Heart left ventricle (tissue), 16 donors: ENCODE data around the gene ANXA11. TPM values are rescaled to one million over a fixed set of nuclear protein-coding genes. Genes with fewer than 3 reads are reported as not detected.
A peak's percentile ranks its signal among the peaks of the same experiment; 100 is the strongest.

ENCODE experiments used
- ATAC-seq, 4 donors: fragments of 200-7000 bp; cut with Tn5 transposase; one replicate each; pipeline ENCODE4 v1.9.1; 2020 to 2022; ENCODE audit warnings: moderate library complexity in 4 of 4, mild to moderate bottlenecking in 3 of 4, moderate number of reproducible peaks in 1 of 4
- DNase-seq, 5 donors: peaks; one replicate each; pipeline ENCODE4 v3.0.0-alpha.2; 2020
- H3K27ac ChIP-seq, 12 donors: fragments of 200-600 bp; sonication (generic) in 4 of 12; one replicate each; pipeline versions ENCODE4 v1.5.0 to v1.8.0; 2016 to 2022; ENCODE audit warnings: mild to moderate bottlenecking in 2 of 12
- H3K27me3 ChIP-seq, 9 donors: fragments of 200-600 bp; sonication (generic) in 2 of 9; one replicate each; pipeline versions ENCODE4 v1.5.1 to v1.8.0; 2016 to 2022; ENCODE audit warnings: mild to moderate bottlenecking in 3 of 9
- H3K36me3 ChIP-seq, 9 donors: fragments of 200-600 bp; sonication (generic) in 2 of 9; one replicate each; pipeline versions ENCODE4 v1.5.0 to v1.8.0; 2018 to 2022; ENCODE audit warnings: mild to moderate bottlenecking in 2 of 9
- H3K4me1 ChIP-seq, 12 donors: fragments of 200-600 bp; sonication (generic) in 4 of 12; one replicate each; pipeline versions ENCODE4 v1.5.0 to v1.8.0; 2016 to 2022; ENCODE audit warnings: mild to moderate bottlenecking in 3 of 12
- H3K4me3 ChIP-seq, 12 donors: fragments of 200-600 bp; sonication (generic) in 4 of 12; one replicate each; pipeline versions ENCODE4 v1.5.0 to v1.8.0; 2017 to 2022; ENCODE audit warnings: mild to moderate bottlenecking in 9 of 12, moderate library complexity in 4 of 12
- H3K9me3 ChIP-seq, 12 donors: fragments of 200-600 bp; sonication (generic) in 4 of 12; one replicate each; pipeline versions ENCODE4 v1.5.0 to v1.8.0; 2016 to 2022; ENCODE audit warnings: mild to moderate bottlenecking in 1 of 12
- CTCF ChIP-seq, 12 donors: fragments of 200-600 bp; sonication (generic) in 4 of 12; IDR thresholded peaks; one replicate each; pipeline versions ENCODE4 v1.5.0 to v1.8.0; 2018 to 2022; ENCODE audit warnings: antibody characterized with exemption in 12 of 12, mild to moderate bottlenecking in 5 of 12
- POLR2A ChIP-seq, 2 donors: fragments of 450-650 bp; IDR thresholded peaks; one replicate each; pipeline ENCODE4 v1.6.1; 2017; ENCODE audit warnings: antibody characterized with exemption in 2 of 2, mild to moderate bottlenecking in 2 of 2, moderate library complexity in 2 of 2
- WGBS, 4 donors: extraction: QIAGEN DNeasy Blood & Tissue Kit in 2 of 4; methylation state at CpG; one replicate each; pipeline versions ENCODE4 v1.1.5 to v1.1.7; 2013 to 2018; 5-methylcytosine and 5-hydroxymethylcytosine counted together
- intact Hi-C, 10 donors: fragments of 100-400 bp; cut with DNase I; formaldehyde crosslinking; loops; one replicate each; pipeline versions ENCODE4 v1.11.1 to v1.14.2; 2022
- polyA plus RNA-seq, 2 donors: library from polyadenylated mRNA; stranded (reverse); fragments of 200-250 nt; gene quantifications; one replicate each; pipeline ENCODE4 v1.2.3, GENCODE V29; 2013
- total RNA-seq, 9 donors: library from RNA; depleted of rRNA in 2 of 9; stranded (reverse); fragments of >200 nt in 2 of 9; fragmentation: NEBNext Ultra II Directional in 3 of 9; extraction: Animal tissue kit (Norgen Biotek cat#: 25700) in 3 of 9; gene quantifications; one replicate each; pipeline versions ENCODE4 v1.1.0 to v1.2.4, GENCODE V29; 2016 to 2023
- donor health status: ischemic (EF 13 %, LVEDD 7.1; RV severe dilation, severe dysfunction).
- donor health status: healthy with polysubstance abuse.
- donor health status: DM: no; HTN: yes; CAD: no.
- donor health status: DM: no; HTN: no; CAD: no.
- donor health status: ischemic (EF 25% LVEDD 6.9; RV normal size, moderate dysfunction).
- donor health status: ischemic (EF 25% LVEDD 5.7; RV mildly dilated, moderate dysfunction).
- donor health status: healthy.
- donor health status: DM: yes; HTN: yes; CAD: no.
- donor health status: ischemic (EF 35%, LVEDD 5.7; RV mildly dilated, moderate dysfunction).
- donor health status: nonischemic (EF 11% LVEDD 7.7; RV severe dilation, severe dysfunction).
- donor health status: DM: yes; HTN: yes; CAD: no.
- donor health status: PGD.
- donor health status: ischemic (EF 29% LVEDD 5.4; RV normal size, mild dysfunction).
- donor health status: nonischemic (EF 23%, LVEDD 6.1; RV moderate dilation, normal function).

The ANXA11 gene
- total and polyA plus RNA-seq, 11 donors, result 152 to 487 (median 368) TPM

GRCh38 chr10:80144067-80144695 lies 61.2 kb downstream of the ANXA11 start:
- Histone ChIP-seq H3K9me3 (peaks cover 0 to 8% (median 0%) of the 10 kb centered on the region in 12 donors), H3K36me3 (peaks cover 0 to 14% (median 7%) of the 10 kb centered on the region in 9 donors), H3K4me3 (peak overlapping the region in 4 of 12 donors; percentile 0 to 31 (median 12)), H3K27ac (peak overlapping the region in 3 of 12 donors; percentile 3 to 45 (median 37)), H3K27me3 (no peaks in the 10 kb centered on the region), H3K4me1 (peaks cover 0 to 31% (median 15%) of the 10 kb centered on the region in 12 donors)
- intact Hi-C loops, result loop anchor here in 6 of 10 donors (1.0 to 5.0 kb wide), 5 partner anchors 63 to 87 kb away; partner anchors contain the start of gene ANXA11 (in 1 of the 6)
- ATAC-seq (peak; percentile 21 to 58 (median 48)), DNase-seq (no peak)
- WGBS, 4 donors, result 29 to 50% (median 34%) methylated on average over 15 to 28 of the region's 28 CpGs
- TF ChIP-seq CTCF (IDR thresholded peaks at IDR 0.05), result peak in 2 of 12 donors; percentile 4
- peak in 1 of 2 donors; percentile 12 for TF ChIP-seq POLR2A (IDR thresholded peaks at IDR 0.05)

- peaks cover 0 to 9% (median 0%) of the 10 kb centered on the region in 9 donors for H3K36me3 ChIP-seq
- no peak for ATAC-seq
- H3K4me3 ChIP-seq, result no peak overlapping the region
- no peak overlapping the region for H3K27ac ChIP-seq
- no peaks in the 10 kb centered on the region for H3K27me3 ChIP-seq
- WGBS, 4 donors, result 63 to 78% (median 68%) methylated on average over 19 of the region's 19 CpGs
- TF ChIP-seq POLR2A (IDR thresholded peaks at IDR 0.05) (no peak), CTCF (IDR thresholded peaks at IDR 0.05) (no peak)
- intact Hi-C loops, result loop anchor here in 5 of 10 donors (2.0 to 5.0 kb wide), 4 partner anchors 65 to 85 kb away; partner anchors contain the start of gene ANXA11 (in 1 of the 5)
- H3K4me1 ChIP-seq, result peaks cover 0 to 51% (median 25%) of the 10 kb centered on the region in 12 donors
- no peaks in the 10 kb centered on the region for H3K9me3 ChIP-seq
- peak in 1 of 5 donors; percentile 13 for DNase-seq
These were observed 63.5 kb downstream of the ANXA11 start for GRCh38 chr10:80141696-80142460.

DNA sequence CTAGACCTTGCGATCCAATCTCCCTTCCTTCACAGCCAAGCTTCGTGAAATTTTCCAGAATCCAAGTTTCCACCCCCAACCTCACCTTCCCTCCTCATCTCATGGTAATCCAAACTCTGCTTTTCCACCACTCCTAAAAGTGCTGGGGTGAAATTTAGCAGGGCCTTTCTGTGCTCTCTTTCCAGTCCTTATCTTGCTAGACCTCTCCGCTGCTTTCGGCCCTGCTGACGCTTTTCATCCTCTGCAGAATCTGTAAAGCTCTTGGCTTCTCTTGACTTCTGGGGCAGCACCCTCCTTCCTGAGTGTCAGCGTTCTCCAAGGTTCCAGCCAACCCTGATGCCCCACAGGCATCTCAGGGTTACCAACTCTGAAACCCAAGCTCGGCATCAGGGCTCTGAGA lies 65.1 kb downstream of the ANXA11 start:
- intact Hi-C loops, result loop anchor here in 4 of 10 donors (5.0 kb wide), 3 partner anchors 67 to 83 kb away; partner anchors contain the start of gene ANXA11 (in 1 of the 4)
- H3K27me3 ChIP-seq, result no peaks in the 10 kb centered on the region
- TF ChIP-seq POLR2A (IDR thresholded peaks at IDR 0.05) (no peak), CTCF (IDR thresholded peaks at IDR 0.05) (no peak)
- peaks cover 0 to 9% (median 0%) of the 10 kb centered on the region in 9 donors for H3K36me3 ChIP-seq
- no peak overlapping the region for H3K4me3 ChIP-seq
- H3K9me3 ChIP-seq, result no peaks in the 10 kb centered on the region
- DNase-seq (peak in 1 of 5 donors; percentile 6), ATAC-seq (no peak)
- peaks cover 0 to 63% (median 35%) of the 10 kb centered on the region in 12 donors for H3K4me1 ChIP-seq
- H3K27ac ChIP-seq, result no peak overlapping the region
- WGBS, 4 donors, result 80 to 85% (median 81%) methylated on average over 7 of the region's 7 CpGs

DNA sequence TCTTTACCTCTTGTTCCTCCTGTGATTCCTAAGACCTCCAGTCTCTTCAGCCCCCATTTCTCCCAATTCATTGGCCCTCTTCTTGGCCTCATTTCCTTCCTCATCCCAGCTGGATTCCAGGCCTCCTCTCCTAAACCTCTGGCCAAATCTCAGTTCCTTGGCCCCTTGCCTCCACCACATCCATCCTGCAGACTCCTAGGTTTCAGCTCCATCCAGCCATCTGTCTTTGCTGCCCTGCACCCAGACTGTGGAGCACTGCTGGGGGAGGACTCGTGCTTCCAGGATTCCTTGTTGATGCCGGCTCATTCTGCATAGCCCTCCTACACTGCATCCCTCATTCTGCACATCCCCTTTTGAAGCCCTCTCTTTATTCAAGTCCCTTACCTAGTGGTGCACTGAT lies 66.1 kb downstream of the ANXA11 start:
- Histone ChIP-seq H3K9me3 (no peaks in the 10 kb centered on the region), H3K4me1 (peaks cover 0 to 60% (median 27%) of the 10 kb centered on the region in 12 donors), H3K36me3 (peaks cover 0 to 9% (median 0%) of the 10 kb centered on the region in 9 donors), H3K27ac (no peak overlapping the region), H3K4me3 (no peak overlapping the region), H3K27me3 (no peaks in the 10 kb centered on the region)
- 56 to 89% (median 81%) methylated on average over 2 of the region's 2 CpGs for WGBS, 4 donors
- TF ChIP-seq CTCF (IDR thresholded peaks at IDR 0.05), result no peak
- TF ChIP-seq POLR2A (IDR thresholded peaks at IDR 0.05), result no peak
- DNase-seq, result peak in 2 of 5 donors; percentile 21 to 36
- intact Hi-C loops, result loop anchor here in 6 of 10 donors (5.0 to 10.0 kb wide), 3 partner anchors 62 to 82 kb away; partner anchors contain the start of gene TMEM254 (in 5 of the 6)
- ATAC-seq, result no peak
